Measurements from ENCODE around the gene PER1. TPM values are rescaled to one million over a fixed set of nuclear protein-coding genes. Genes with fewer than 3 reads are reported as not detected.

Gene PER1
- total RNA-seq, 1 donor from 2014 or later = 64.6 TPM

- H3K9me3 Mint-ChIP-seq (ENCODE audit: unreplicated experiment) = peaks cover 6% of the 10 kb centered on the region
- no peak for TF ChIP-seq CTCF (IDR thresholded peaks at IDR 0.05; ENCODE audit: partially characterized antibody, unreplicated experiment)
- H3K27me3 Mint-ChIP-seq (ENCODE audit: unreplicated experiment) = peaks cover 7% of the 10 kb centered on the region
- no peak overlapping the region for H3K4me3 Mint-ChIP-seq (ENCODE audit: unreplicated experiment)
- no peak overlapping the region for H3K27ac Mint-ChIP-seq (ENCODE audit: unreplicated experiment)
- H3K4me1 Mint-ChIP-seq (ENCODE audit: low read depth, unreplicated experiment) = no peaks in the 10 kb centered on the region
- H3K36me3 Mint-ChIP-seq (ENCODE audit: unreplicated experiment) = no peaks in the 10 kb centered on the region
- DNase-seq = no peak
Observed at GRCh38 chr17:8095361-8095760, 56.8 kb downstream of the PER1 start.

- Mint-ChIP-seq H3K27ac (ENCODE audit: unreplicated experiment) (no peak overlapping the region), H3K27me3 (ENCODE audit: unreplicated experiment) (peaks cover 13% of the 10 kb centered on the region), H3K9me3 (ENCODE audit: unreplicated experiment) (peaks cover 1% of the 10 kb centered on the region), H3K4me3 (ENCODE audit: unreplicated experiment) (no peak overlapping the region), H3K36me3 (ENCODE audit: unreplicated experiment) (no peaks in the 10 kb centered on the region), H3K4me1 (ENCODE audit: low read depth, unreplicated experiment) (no peaks in the 10 kb centered on the region)
- DNase-seq = no peak
- TF ChIP-seq CTCF (IDR thresholded peaks at IDR 0.05; ENCODE audit: partially characterized antibody, unreplicated experiment) = no peak
Observed at GRCh38 chr17:8091033-8091687, 61.0 kb downstream of the PER1 start.

Small RNA genes lying within 50 kb of the gene (microRNA-seq; reads per million reads assigned to microRNA genes)
- gene MIR4521 (ENCODE audit: unreplicated experiment) (137 reads per million, percentile 77 among the genes with 10 or more reads in this experiment), gene MIR6883 (ENCODE audit: unreplicated experiment) (not detected)

Other genes with a start within 250 kb of the PER1 start
- gene RNF227, start 236.1 kb downstream of the PER1 start, total RNA-seq (ENCODE audit: unreplicated experiment) = 0.49 TPM
- gene KCNAB3, start 222.5 kb downstream of the PER1 start, total RNA-seq (ENCODE audit: unreplicated experiment) = 12.3 TPM
- gene TRAPPC1, start 220.5 kb downstream of the PER1 start, total RNA-seq (ENCODE audit: unreplicated experiment) = 214 TPM
- 55.7 TPM for gene CNTROB, start 220.2 kb downstream of the PER1 start, total RNA-seq (ENCODE audit: unreplicated experiment)
- not detected for gene GUCY2D, start 149.8 kb downstream of the PER1 start, total RNA-seq (ENCODE audit: unreplicated experiment)
- gene ALOX15B, start 113.3 kb downstream of the PER1 start, total RNA-seq (ENCODE audit: unreplicated experiment) = not detected
- gene ALOX12B, start 64.7 kb downstream of the PER1 start, total RNA-seq (ENCODE audit: unreplicated experiment) = not detected
- gene ALOXE3, start 33.9 kb downstream of the PER1 start, total RNA-seq (ENCODE audit: unreplicated experiment) = not detected
- 2.2 TPM for gene HES7, start 28.3 kb downstream of the PER1 start, total RNA-seq (ENCODE audit: unreplicated experiment)
- 117 TPM for gene VAMP2, start 10.5 kb upstream of the PER1 start, total RNA-seq (ENCODE audit: unreplicated experiment)
- gene TMEM107, start 24.0 kb upstream of the PER1 start, total RNA-seq (ENCODE audit: unreplicated experiment) = 12.8 TPM
- gene BORCS6, start 37.8 kb upstream of the PER1 start, total RNA-seq (ENCODE audit: unreplicated experiment) = 14.2 TPM
- gene AURKB, start 58.2 kb upstream of the PER1 start, total RNA-seq (ENCODE audit: unreplicated experiment) = 17.3 TPM
- 85.3 TPM for gene CTC1, start 95.7 kb upstream of the PER1 start, total RNA-seq (ENCODE audit: unreplicated experiment)
- 74.6 TPM for gene PFAS, start 96.9 kb upstream of the PER1 start, total RNA-seq (ENCODE audit: unreplicated experiment)
- 29.5 TPM for gene RANGRF, start 136.3 kb upstream of the PER1 start, total RNA-seq (ENCODE audit: unreplicated experiment)
- 4.0 TPM for gene SLC25A35, start 143.0 kb upstream of the PER1 start, total RNA-seq (ENCODE audit: unreplicated experiment)
- 0.66 TPM for gene ARHGEF15, start 157.8 kb upstream of the PER1 start, total RNA-seq (ENCODE audit: unreplicated experiment)
- not detected for gene ODF4, start 187.4 kb upstream of the PER1 start, total RNA-seq (ENCODE audit: unreplicated experiment)
- 941 TPM for gene RPL26, start 230.8 kb upstream of the PER1 start, total RNA-seq (ENCODE audit: unreplicated experiment)
- gene RNF222, start 245.4 kb upstream of the PER1 start, total RNA-seq (ENCODE audit: unreplicated experiment) = not detected